Activated T-cell treated with anti-CD3 and anti-CD28 coated beads for 4 hours (primary cell): ENCODE measurements around the gene TNFAIP6.

Experiments
- DNase-seq: peaks from one replicate; pipeline ENCODE4 v3.0.0-alpha.2; 2020

Gene TNFAIP6

GRCh38 chr2:151423760-151424159, 66.4 kb downstream of the TNFAIP6 start:
- no peak for DNase-seq
